WERI-Rb-1 (cell line): ENCODE measurements around the gene ZSWIM8.

ENCODE experiments used
- DNase-seq: peaks from one replicate; pipeline ENCODE4 v3.0.0-alpha.2; 2020
- H3K27ac ChIP-seq: fragments of 250-450 bp; sonication (Bioruptor Pico); 2 replicates; pipeline ENCODE4 v1.5.1; 2020; ENCODE audit warnings: mild to moderate bottlenecking, moderate library complexity
- H3K27me3 ChIP-seq: fragments of 250-450 bp; sonication (Bioruptor Pico); 2 replicates; pipeline ENCODE4 v1.5.1; 2021; ENCODE audit warnings: mild to moderate bottlenecking, low read depth, moderate library complexity; ENCODE audit not compliant: insufficient read depth, severe bottlenecking
- H3K36me3 ChIP-seq: fragments of 250-450 bp; sonication (Bioruptor Pico); 2 replicates; pipeline ENCODE4 v1.5.1; 2020; ENCODE audit warnings: mild to moderate bottlenecking, moderate library complexity
- H3K4me3 ChIP-seq: 2 replicates; pipeline ENCODE4 v1.5.1; 2011; ENCODE audit warnings: low read depth, mild to moderate bottlenecking, control low read depth, low read length
- H3K9me3 ChIP-seq: fragments of 250-450 bp; sonication (Bioruptor Pico); 2 replicates; pipeline ENCODE4 v1.5.1; 2021; ENCODE audit warnings: mild to moderate bottlenecking, moderate library complexity; ENCODE audit not compliant: severe bottlenecking
- TF ChIP-seq, protein P1 (sequence below): IDR thresholded peaks from 2 replicates; pipeline ENCODE4 v1.5.1; 2011; ENCODE audit warnings: low read depth, mild to moderate bottlenecking, control low read depth, inconsistent platforms, low read length

ZSWIM8 gene

DNA sequence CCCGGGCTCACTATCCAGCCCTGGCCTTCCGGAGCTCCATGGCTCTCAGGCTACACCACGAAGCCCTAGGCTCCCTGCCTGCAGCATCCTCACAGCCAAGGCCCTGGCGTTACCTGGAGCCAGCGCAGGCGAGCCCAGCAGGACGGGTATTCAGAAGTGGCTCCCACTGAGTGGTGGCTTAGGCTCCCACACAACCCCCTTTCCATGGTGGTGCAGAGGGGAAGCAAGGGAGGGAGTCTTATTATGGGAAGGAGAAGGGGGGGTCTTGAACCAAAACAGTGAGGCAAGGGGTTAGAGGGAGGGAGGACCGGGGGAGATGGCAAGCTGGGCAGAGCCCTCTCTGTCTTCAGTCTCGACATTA lies 55.6 kb downstream of the ZSWIM8 start:
- no peaks in the 10 kb centered on the region for H3K27me3 ChIP-seq
- H3K9me3 ChIP-seq = no peaks in the 10 kb centered on the region
- H3K36me3 ChIP-seq = peaks cover 63% of the 10 kb centered on the region
- H3K4me3 ChIP-seq = no peak overlapping the region
- TF ChIP-seq, protein P1, sequence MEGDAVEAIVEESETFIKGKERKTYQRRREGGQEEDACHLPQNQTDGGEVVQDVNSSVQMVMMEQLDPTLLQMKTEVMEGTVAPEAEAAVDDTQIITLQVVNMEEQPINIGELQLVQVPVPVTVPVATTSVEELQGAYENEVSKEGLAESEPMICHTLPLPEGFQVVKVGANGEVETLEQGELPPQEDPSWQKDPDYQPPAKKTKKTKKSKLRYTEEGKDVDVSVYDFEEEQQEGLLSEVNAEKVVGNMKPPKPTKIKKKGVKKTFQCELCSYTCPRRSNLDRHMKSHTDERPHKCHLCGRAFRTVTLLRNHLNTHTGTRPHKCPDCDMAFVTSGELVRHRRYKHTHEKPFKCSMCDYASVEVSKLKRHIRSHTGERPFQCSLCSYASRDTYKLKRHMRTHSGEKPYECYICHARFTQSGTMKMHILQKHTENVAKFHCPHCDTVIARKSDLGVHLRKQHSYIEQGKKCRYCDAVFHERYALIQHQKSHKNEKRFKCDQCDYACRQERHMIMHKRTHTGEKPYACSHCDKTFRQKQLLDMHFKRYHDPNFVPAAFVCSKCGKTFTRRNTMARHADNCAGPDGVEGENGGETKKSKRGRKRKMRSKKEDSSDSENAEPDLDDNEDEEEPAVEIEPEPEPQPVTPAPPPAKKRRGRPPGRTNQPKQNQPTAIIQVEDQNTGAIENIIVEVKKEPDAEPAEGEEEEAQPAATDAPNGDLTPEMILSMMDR = no peak
- no peak for DNase-seq
- no peak overlapping the region for H3K27ac ChIP-seq

DNA sequence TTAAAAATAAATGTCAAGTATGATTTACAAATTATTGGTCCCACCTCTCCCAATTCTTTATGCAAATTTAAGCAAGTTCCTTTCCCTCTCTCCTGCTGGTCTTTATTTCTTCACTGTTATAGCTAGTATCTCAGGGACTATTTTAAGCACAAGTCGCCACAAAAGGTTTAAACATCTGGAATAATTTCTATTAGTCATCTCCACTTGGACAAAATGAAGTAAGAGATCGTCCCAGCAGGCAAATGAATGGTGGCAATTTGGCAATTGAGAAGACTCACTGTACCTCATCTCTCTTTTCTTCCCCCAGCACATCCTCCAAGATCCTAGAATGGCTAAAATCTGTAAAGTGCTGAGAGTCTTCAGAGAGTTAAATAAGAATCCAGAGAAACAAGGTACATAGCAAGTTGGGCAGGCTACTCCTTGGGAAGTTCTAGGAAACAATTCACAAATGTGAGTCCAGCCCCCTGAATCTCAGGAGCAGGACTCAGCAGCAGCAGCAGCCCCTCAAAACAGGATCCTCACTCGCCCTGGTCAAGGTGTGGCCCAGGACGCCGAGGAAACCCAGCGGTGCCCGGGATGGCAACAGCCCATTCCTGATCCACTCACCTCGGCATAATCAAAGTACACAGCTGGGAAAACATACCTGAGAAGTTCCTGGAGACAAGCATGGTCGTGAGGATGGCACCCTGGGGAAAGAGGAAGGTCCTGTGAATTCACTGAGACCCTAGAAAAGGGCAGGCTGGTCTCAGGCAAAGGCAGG lies 56.3 kb downstream of the ZSWIM8 start:
- Histone ChIP-seq H3K27me3 (no peaks in the 10 kb centered on the region), H3K9me3 (no peaks in the 10 kb centered on the region), H3K36me3 (peaks cover 63% of the 10 kb centered on the region), H3K4me3 (no peak overlapping the region), H3K27ac (no peak overlapping the region)
- no peak for DNase-seq
- TF ChIP-seq, protein P1 = no peak

DNA sequence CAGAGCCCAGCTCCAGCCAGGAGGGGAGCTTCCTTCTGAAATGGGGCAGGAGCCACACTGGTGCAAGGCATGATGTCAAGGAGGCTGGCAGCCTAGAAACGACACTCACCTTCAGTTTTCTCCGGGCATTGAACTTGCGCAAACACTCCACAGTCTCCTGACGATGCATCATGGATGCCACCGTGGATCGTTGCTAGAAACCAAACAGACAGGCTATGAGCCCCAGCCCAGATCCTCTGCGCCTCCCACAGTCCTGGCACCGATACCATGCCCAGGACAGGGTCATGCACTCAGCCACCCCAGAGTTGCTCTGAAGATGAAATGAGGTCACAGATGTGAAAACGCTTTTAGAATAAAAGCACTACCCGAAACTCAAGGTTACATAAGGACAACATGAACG lies 56.9 kb downstream of the ZSWIM8 start:
- no peaks in the 10 kb centered on the region for H3K9me3 ChIP-seq
- H3K27me3 ChIP-seq = no peaks in the 10 kb centered on the region
- TF ChIP-seq, protein P1 = no peak
- no peak for DNase-seq
- peaks cover 63% of the 10 kb centered on the region for H3K36me3 ChIP-seq
- H3K4me3 ChIP-seq = no peak overlapping the region
- H3K27ac ChIP-seq = no peak overlapping the region

DNA sequence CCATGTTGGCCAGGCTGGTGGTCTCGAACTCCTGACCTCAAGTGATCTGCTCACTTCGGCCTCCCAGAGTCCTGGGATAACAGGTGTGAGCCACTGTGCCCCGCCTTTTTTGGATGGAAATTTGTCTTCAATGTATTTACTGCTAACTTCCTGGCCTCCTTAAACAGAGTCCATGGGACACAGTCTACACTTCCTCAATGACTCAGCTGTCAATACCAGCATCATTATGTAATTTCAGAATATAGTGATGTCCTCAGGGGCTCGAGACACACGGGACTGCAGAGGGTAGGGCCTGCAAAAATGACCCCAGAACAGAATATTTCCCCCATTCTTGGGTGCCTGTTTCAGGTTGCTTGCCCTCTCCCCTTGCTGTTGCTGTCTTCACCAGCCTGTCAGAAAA lies 57.9 kb downstream of the ZSWIM8 start:
- Histone ChIP-seq H3K27ac (no peak overlapping the region), H3K4me3 (no peak overlapping the region), H3K36me3 (peaks cover 63% of the 10 kb centered on the region), H3K27me3 (no peaks in the 10 kb centered on the region), H3K9me3 (no peaks in the 10 kb centered on the region)
- DNase-seq = no peak
- TF ChIP-seq, protein P1 = no peak

DNA sequence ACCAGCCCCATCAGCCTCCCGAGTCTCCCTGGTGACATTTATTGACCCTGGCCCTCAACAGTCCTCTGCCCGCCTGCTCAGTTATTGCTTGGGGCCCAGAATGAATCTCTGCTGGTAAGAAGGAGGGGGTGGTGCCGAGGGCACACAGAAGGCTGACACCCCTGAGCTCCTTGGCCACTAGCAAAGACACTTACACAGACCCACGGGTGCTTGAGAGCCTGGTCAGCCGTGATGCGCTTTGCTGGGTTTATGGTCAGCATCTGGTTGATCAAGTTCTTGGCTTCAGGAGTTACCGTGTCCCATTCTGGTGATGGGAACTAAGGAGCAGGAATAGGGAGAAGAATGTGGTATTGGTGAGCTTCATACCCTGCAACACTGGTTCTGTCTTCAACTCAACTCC lies 61.6 kb downstream of the ZSWIM8 start:
- Histone ChIP-seq H3K27me3 (no peaks in the 10 kb centered on the region), H3K4me3 (no peak overlapping the region), H3K36me3 (peaks cover 60% of the 10 kb centered on the region), H3K9me3 (no peaks in the 10 kb centered on the region), H3K27ac (no peak overlapping the region)
- TF ChIP-seq, protein P1 = no peak
- DNase-seq = no peak
